Left kidney (tissue), 2 donors: ENCODE measurements around the gene SUN2. TPM values are rescaled to one million over a fixed set of nuclear protein-coding genes. Genes with fewer than 3 reads are reported as not detected.

Experiments used
- DNase-seq: peaks from one replicate; pipeline ENCODE4 v3.0.0-alpha.2; 2013
- polyA plus RNA-seq: library from polyadenylated mRNA; unstranded; fragments of 120-200 nt; gene quantifications from one replicate; pipeline ENCODE4 v1.2.1, GENCODE V29; 2013; ENCODE audit not compliant: insufficient read length

SUN2 gene
- polyA plus RNA-seq, 1 donor, result 60.7 TPM

DNA sequence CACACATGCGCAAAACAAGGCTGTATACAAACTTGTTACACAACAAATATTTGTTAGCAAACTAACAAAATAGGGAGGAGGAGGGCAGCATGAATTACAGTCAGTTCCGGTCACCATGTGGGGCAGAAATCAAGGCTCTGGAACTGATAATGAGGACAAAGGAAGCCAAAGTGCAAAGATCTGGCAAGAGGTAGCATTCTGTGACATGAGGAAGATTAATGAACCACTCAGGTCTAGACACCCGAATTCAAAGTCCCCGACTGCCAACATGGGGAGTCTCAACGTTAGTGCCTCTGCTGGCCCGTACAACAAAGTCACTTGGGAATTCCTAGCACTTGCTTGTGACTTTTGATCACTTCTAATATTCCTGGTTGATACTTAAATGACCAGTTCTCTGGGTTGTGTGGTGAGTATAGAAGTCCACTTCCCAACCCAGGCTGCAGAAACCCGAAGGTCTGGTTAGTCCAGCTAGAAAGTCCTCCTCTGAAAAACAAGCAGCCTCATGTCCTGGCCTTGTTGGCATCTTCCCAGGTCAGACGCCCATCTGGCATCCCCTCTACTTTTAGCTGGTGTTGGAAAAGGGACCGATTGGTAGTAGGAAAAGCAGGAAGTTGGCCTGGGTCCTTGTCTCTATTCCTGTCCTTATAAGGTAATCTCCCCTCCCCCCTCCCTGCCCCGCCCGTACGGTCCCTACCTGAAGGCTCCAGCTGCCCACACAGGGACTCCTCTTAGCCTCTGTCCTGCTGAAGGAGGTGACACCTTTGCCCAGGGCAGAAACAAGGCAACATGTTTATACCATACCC, 1.6 kb downstream of the SUN2 start:
- no peak for DNase-seq

DNA sequence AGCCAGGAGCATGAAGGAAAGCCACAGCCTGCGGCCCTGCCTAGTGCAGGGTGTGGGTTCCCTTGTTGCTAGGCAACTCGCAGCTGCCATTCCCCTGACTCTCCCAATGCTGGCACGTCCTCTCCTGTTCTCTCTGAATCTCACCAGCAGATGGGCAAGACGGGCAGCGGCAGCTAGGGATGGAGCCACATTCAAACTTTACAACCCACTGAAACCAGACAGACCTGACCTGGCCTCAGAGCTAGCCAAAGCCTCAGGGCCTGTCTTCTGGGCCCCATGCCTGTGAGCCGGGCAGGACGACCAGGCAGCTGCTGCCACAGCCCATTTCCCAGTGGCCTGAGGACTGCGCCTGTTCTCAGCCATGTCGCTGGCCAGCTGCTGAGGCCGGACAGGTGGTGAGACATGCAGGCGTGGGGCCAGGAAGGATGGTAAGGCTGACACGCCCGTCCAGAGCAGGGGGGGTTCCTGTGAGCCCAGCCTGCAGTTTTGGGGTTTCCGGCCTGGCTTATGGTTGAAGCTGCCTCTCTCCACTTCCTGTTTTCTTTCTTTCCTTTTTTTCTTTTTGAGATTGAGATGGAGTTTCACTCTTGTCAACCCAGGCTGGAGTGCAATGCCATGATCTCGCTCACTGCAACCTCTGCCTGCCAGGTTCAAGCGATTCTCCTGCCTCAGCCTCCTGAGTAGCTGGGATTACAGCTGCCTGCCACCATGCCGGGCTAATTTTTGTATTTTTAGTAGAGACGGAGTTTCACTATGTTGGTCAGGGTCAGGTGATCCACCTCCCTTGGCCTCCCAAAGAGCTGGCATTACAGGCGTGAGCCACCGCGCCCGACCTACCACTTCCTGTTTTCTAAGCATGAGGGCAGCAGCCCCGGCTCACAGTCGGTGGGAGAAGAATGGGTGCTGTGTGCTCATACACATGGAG, 4.1 kb downstream of the SUN2 start:
- DNase-seq, result no peak

DNA sequence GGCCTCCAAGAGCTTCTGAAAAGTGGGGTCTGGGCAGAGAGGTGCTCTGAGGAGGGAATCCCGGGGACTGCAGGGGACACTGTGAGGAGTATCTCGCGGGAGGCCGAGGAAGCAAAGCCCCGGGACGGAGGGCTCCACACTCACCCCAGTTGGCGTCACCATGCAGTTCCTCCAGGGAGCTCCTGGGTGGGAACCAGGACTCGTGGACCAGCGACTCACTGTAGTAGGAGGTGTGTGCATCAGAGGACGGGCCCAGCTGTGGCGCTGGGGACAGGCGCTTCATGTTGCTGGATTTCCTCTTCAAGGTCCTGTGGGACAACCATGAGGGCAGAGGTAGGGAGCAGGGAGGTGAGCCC, 4.8 kb downstream of the SUN2 start:
- DNase-seq, result no peak

DNA sequence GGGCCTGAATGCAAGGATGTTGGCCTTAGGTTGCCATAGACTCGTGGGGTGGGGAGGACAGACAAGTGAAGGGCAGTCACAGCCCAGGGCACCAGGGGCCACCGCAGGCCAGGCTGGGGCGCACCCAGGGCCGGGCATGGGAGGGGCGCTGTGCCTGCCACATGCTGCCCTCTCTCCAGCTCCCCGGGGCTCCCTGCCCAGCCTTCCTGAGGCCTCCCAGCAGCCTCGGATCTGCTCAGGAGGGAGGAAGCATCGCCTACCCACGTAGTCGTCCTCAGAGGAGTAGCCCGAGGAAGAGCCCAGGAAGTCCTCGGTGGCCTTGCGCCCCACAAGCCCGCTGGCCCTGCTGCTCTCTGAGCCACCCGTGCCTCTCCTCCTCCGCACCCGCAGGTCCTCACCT, 5.2 kb downstream of the SUN2 start:
- no peak for DNase-seq

DNA sequence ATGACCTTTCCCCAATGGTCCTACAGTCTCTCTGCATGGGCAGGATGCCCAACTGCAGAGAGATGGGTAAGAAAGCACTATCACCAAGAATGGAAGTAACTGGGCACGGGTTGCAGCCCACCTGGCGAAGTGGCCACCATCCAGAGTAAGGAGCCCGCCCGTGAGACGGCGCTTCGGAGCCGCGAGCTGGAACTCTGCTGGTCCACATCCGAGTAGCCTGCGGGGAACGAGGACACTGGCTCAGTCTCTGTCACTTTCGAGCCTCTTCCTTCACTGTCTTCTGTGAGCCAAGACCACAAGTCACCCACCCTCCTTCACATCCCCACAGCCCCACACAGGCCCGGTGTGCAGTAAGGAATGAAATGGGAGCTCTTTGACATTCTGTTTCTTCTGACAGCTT, 5.7 kb downstream of the SUN2 start:
- DNase-seq, result no peak

DNA sequence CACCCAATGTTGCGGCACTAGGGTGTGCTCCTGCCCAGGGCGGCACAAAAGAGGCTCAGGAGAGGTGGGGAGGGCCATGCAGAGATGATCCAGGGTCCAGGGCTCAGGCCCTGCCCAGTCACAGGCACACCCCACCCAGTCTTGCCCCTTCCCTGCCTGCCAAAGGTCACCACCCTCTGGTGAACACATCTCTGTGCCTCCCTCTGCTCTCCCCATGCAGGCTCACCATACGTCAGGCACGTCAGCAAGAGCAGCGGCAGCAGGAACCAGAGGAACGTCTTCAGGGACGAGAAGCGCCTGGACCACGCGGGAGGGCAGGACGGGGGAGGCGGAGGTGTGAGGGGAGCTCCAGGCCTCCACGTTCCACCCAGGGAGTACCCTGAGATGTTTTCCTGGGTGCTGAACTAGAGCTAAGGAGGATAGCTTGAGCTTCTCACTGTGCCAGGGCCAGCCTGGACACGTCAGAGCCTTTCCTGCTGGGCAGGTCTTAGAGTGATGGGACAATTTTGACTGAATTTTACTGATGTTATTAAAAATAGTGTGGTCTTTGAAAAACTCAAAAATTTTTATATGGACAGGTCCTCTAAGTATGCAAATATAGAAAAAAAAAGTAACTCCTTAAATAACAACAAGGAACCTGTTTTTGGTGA, 7.2 kb downstream of the SUN2 start:
- no peak for DNase-seq

DNA sequence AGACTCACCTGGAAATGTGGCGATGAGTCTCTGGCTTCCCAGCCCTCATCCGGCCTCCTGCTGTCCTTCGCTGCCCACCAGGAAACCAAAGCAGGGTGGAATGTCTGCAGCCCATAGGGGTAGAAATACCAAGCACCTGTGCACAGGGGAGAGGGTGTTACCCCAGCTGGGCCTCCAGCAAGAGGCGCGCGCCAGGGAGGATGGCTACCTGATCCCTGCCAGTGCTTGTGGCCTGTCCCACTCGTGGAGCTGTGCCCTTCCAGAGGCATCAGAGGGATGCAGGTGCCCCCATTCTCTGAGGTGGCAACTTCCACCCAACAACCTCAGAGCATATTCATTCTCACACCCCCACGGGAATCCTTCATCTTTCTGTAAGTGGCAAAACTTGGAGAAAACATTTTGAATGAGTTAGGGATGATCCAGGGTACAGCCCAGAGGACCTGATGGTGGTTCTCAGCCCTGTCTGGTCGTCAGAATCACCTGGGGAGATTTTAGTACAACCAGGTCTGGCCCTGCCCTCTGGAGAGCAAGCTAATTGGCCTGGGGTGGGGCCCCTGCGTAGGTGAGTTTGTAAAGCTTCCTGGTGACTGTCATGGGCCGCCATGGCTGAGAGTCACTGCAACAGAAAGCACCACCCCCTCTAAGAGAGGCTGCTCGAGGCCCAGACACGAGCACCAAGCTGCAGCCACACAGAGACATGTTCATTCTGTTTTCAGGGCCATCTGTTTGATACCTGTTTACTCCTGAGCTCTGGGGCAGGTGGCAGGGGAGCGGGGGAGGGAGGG, 9.9 kb downstream of the SUN2 start:
- no peak for DNase-seq

DNA sequence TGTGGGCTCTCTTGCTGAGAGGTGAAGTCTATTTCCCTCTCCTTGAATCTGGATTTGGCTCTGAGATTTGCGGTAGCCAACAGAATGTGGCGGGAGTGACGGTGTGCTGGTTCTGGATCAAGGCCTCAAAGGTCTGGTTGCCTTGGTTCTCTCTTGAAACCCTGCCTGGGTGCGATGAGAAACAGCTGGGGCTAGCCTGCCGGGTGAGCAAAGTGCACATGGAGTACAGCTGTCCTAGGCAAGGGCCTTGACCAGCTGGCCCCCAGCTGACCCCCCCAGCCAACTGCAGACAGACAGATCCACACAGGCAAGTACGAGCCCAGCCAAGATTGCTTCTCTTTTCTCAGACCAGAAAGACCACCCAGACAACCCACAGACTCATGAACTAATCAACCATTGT, 10.8 kb downstream of the SUN2 start:
- no peak for DNase-seq

DNA sequence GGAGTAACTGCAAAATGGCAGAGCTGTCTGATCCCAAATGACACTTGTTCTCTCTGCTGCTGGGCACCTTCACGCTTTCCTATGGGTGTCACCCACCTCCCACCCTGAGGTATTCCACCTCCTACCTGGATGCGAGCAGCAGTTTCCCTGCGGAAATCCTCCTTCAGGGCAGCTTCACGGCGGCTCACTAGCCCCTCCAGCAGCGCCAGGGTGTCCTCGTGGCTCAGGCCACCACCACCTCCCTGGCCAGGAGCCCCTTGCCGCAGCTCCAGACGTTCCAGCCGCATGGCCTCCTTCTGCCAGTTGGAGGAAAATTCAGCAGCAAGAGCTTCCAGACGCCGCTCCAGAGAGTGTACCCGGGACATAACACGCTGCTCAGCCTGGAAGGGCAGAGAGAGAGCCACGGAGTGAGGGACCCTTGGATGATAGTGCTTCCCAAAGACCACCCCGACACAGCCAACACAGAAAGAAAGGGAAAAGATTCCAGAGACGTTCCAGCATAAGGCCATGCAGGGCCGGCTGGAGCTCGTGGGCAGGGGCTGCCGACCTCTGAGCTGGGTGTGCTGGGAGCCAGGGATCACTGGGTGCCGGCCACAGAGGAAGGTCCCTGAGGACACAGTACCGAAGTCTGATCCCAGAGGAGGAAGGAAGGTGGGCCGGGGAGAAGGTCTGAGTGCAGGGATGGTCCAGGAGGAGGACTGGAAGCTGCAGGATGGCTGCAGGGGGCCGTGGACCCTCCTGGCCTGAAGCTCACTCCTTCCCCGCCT, 13.4 kb downstream of the SUN2 start:
- DNase-seq, result no peak

DNA sequence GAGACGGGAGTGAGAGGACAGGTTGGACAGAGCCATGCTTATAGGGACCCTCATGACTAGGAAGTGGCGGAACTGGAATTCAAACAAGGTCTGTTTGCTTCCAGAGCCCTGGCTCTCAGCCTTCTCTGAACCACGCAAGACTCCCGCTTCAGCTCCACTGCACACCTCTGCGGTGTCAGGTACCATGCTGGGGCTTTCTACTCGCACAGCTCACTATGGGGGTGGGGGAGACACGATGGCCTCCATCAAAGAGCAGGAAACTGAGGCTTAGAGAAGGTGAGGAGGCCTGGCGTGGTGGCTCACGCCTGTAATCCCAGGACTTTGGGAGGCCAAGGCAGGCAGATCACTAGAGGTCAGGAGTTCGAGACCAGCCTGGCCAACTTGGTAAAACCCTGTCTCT, 14.2 kb downstream of the SUN2 start:
- no peak for DNase-seq

DNA sequence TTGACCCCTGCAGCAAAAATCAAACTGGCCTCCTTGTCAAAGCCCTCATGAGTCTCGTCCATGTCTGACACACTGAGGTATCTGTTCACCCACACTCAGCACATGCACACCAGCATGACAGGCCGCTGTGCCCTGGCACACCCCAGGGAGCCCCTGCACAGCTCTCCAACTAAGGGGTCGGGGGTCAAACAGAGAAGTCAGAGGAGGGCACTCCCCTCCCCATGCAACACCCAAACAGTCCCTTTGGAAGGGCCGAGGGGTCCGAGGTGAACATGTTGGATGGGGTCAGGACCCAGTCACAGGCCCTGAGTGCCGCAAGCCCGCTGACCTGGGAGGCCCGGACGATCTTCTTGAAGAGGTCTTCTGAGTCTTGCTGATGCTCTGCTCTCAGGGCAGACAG, 14.6 kb downstream of the SUN2 start:
- DNase-seq, result no peak

DNA sequence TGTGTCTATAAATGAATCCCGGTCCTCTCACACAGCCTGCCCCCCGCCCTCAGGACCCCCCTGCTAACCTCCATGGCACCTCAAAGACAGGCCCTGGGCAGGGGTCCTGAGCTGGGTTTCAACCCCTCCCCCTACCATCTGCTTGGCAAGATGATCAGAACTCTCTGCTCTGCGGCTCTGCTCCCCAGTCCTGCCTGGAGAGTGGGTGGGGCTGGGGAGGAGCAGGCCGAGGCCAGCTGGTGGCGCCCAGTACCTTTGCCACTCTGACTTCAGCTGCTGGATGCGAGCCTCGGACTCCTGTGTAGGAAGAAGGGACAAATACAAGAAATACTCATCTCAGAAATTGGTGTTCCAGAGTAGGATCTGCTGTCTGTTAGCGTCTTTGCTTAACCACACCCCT, 15.0 kb downstream of the SUN2 start:
- DNase-seq, result no peak

DNA sequence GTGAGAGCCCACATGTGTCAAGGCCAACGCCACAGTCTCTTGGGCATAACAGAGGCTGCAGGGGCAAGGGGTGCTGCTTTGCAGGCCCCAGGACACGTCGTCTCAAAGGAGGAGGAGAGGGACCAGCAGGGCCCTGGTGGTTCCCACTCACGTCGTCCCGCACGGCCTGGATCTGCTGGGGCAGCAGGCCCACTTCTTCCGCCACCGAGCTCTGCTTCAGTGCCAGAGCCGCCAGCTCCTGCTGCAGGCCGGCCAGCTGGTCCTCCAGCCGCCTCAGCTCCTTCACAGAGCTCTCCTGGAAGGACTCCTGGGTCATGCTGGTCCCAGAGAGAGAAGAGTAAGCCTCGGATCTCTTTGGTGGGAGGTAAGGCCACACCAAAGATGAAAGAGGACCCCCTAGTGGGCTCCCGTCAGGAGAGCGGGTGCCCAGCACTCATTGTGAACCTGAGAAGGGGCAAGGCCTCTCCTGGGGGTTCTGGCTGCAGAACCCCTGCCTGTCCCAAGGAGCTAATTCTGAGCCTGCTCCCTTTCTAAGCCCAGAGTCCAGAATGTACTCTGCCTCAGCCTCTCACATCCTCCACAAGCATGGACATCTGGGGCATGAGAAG, 15.6 kb downstream of the SUN2 start:
- no peak for DNase-seq

DNA sequence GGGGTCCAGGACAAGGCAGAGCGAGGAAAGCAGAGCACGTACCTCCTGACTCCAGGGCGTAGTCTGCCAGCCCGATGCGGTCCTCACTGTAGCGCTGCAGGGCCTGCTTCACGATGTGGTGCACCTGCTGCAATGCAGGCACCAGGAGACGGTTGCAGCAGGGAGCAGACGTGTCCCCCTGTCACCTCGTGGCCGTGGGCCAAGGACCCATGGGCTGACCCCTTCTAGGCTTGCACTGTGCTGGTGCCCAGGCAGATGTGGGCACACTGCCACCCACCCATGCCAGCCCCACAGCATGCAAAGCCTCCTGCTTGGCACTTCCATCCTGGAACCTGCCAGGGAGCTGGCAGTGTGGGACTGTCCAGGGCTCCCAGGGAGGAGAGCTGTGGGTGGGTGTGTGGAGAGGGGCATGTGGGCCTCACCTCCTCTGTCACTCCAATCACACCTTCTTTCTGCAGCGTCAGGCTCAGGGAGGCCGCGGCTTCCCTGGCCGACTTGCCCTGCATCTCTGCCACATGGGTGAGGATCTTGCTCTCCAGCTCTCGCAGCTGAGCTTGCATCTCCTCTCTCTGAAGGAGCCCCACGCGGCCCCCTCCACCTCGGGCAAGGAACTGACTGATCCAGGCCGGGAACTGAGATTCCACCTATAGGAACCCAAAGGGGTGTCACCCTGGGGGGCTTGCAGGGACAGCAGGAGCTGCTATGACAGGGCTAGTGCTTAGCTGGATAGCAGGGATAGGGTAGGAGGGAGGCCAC, 16.3 kb downstream of the SUN2 start:
- DNase-seq, result no peak

DNA sequence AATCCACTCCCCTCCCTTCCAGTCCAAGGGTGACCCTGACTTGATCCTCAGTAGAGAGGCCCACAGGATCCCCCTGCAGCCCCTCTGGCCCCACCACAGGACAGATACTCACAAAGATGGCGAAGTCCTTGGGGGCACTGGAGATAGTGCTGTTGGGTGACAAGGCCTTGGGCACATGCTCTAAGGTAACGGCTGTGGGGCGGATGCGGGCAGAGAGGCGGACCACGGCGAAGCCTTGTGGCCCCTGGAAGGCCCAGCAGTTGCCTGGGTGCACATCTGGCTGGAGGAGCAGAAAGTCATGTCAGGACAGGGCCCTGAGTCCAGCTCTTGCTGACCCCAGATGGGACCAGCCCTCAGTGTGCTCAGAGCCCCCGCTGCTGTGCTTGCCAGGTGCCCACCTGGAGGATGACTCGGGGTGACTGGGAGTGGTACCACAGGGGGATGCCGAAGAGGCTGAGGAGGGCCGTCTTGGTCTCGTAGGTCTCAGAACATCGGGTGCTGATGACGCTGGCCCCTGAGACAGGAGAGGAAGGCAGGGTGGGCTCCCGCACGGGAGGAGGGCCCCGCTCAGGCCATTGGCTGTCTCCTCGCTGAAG, 17.2 kb downstream of the SUN2 start:
- no peak for DNase-seq

DNA sequence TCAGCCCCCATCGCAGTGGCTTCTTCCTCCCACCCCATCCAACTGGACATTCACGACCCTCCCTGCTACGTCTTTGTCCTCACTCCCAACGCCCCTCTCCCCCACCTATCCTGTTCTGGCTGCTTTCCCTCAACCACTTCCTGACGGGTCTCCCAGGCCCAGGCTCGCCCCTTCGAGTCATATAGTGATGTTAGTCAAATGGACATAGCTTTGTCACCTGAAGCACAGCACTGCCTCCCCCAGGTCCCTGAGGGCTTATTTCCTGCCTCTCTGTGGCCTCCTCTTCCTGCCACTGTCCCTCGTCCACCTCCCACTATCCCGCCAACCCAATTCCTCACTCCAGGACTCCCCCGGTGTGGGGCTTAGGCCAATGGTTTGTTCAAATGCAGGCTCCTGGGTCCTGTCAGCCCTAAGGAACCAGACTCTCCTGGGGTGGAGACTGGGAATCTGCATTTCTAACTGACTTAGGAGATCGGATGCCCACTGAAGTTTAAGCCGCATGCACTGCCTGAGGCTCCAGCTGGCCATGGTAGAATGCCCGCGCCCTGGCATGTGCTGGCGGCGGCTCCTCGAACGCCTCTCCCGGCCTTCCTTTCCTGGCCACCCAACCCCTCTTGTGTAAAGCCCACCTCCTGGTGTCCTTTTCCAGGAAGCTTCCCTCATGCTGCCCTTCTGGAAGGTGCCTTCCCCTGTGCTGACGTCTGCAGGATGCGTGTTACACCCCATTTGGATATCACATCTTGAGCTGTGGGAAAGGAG, 18.3 kb downstream of the SUN2 start:
- DNase-seq, result no peak

DNA sequence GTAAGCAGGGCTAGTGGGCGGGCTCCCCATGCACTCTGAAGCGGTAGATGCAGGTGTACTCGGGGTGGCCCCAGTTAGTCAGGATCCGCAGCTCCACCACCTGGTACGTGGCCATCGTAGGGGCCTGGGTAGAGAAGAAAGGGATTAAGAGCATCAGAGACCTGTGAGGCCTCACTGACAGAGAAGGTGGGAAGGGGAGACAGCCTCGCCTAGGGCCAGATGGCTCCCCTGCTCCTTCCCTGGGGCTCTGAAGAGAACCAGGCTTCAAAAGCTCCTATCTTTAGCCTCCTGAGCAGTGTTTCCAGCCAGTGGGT, 19.6 kb downstream of the SUN2 start:
- DNase-seq, result no peak

DNA sequence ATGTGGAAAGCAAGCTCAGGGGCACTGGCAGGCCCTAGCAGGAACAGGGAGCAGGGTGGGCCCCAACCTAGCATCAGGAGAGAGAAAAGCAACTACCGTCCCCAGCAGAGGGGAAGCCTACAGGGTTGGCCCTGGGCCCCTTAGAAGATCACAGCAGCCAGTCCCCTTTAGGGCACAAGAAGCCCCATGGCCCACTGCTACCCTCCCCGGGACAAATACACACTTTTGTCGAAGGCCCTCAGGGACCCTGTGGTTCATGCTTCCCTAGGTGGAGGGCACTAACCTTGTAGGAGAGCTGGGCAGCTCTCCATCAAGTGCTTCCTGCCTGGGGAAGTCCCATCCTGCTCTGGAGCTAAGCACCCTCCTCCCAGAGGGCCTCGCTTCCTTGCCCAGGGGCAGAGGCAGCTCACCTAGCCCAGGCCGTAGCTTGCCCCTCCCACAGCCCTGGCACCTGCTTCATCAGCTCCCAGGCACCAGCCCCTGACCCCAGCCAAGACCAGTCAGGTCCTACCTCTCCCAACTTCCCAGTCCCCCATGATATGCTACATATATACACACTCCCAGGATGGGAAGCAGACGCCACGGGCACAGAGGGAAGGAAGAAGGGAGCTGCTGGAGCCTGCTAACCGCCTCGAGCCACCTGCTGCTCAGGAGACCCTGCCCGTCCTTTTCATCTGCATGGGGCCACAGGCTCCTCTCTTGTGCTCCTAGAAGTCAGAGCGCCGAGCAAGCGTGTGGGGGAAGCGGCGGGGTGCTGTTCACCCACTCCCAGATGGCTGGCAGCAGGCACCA, 20.1 kb downstream of the SUN2 start:
- DNase-seq, result no peak
